GM23338 (cell line): ENCODE data around the gene STK39. TPM values are rescaled to one million over a fixed set of nuclear protein-coding genes. Genes with fewer than 3 reads are reported as not detected.

Experiments
- ATAC-seq: fragments of 200-7000 bp; cut with Tn5 transposase; 3 replicates; pipeline ENCODE4 v1.9.1; 2020
- DNase-seq: peaks from one replicate; pipeline ENCODE4 v3.0.0-alpha.2; 2015; ENCODE audit warnings: low spot score
- H2AFZ ChIP-seq: fragments of 200-600 bp; sonication (generic); 2 replicates; pipeline ENCODE4 v1.8.0; 2016; ENCODE audit warnings: antibody characterized with exemption, mild to moderate bottlenecking, moderate library complexity
- H3F3A ChIP-seq: fragments of 200-600 bp; sonication (generic); replicated peaks from 2 replicates; pipeline ENCODE4 v1.8.0; 2017; ENCODE audit warnings: antibody characterized with exemption, mixed run types, low read depth
- H3K27ac ChIP-seq: fragments of 200-600 bp; sonication (generic); 2 replicates; pipeline ENCODE4 v1.6.1; 2016; ENCODE audit warnings: low read depth
- H3K27me3 ChIP-seq: fragments of 200-600 bp; sonication (generic); 2 replicates; pipeline ENCODE4 v1.8.0; 2016; ENCODE audit warnings: mild to moderate bottlenecking, mixed run types, moderate library complexity; ENCODE audit not compliant: insufficient read depth
- H3K36me3 ChIP-seq: fragments of 200-600 bp; sonication (generic); 2 replicates; pipeline ENCODE4 v1.8.0; 2016; ENCODE audit warnings: mild to moderate bottlenecking; ENCODE audit not compliant: insufficient read depth
- H3K4me1 ChIP-seq: fragments of 200-600 bp; sonication (generic); 2 replicates; pipeline ENCODE4 v1.8.0; 2016; ENCODE audit warnings: mild to moderate bottlenecking, moderate library complexity; ENCODE audit not compliant: insufficient read depth
- H3K4me2 ChIP-seq: fragments of 200-600 bp; sonication (generic); 2 replicates; pipeline ENCODE4 v1.7.1; 2017; ENCODE audit warnings: mixed run types
- H3K4me3 ChIP-seq: fragments of 200-600 bp; sonication (generic); 2 replicates; pipeline ENCODE4 v1.6.1; 2016; ENCODE audit warnings: mixed run types
- H3K79me2 ChIP-seq: fragments of 200-600 bp; sonication (generic); replicated peaks from 2 replicates; pipeline ENCODE4 v1.8.0; 2017; ENCODE audit warnings: mild to moderate bottlenecking; ENCODE audit not compliant: insufficient read depth
- H3K9me2 ChIP-seq: fragments of 200-600 bp; sonication (generic); 2 replicates; pipeline ENCODE4 v1.8.0; 2017; ENCODE audit not compliant: insufficient read depth
- H4K20me1 ChIP-seq: fragments of 200-600 bp; sonication (generic); replicated peaks from 2 replicates; pipeline ENCODE4 v1.8.0; 2017; ENCODE audit warnings: mild to moderate bottlenecking; ENCODE audit not compliant: insufficient read depth
- H3K27ac Mint-ChIP-seq: 2 replicates; pipeline ENCODE4 v1.8.0; 2020; ENCODE audit warnings: inconsistent platforms, mild to moderate bottlenecking, moderate library complexity, mixed read lengths
- H3K27me3 Mint-ChIP-seq: 3 replicates; pipeline ENCODE4 v1.8.0; 2022; ENCODE audit warnings: low read depth, mild to moderate bottlenecking, moderate library complexity, mixed read lengths, inconsistent platforms; ENCODE audit not compliant: insufficient read depth, poor library complexity
- H3K36me3 Mint-ChIP-seq: 3 replicates; pipeline ENCODE4 v1.8.0; 2021; ENCODE audit warnings: low read depth, mild to moderate bottlenecking, inconsistent platforms, moderate library complexity, mixed read lengths
- H3K4me1 Mint-ChIP-seq: 3 replicates; pipeline ENCODE4 v1.8.0; 2020; ENCODE audit warnings: mild to moderate bottlenecking, inconsistent platforms, mixed read lengths
- H3K4me3 Mint-ChIP-seq: 3 replicates; pipeline ENCODE4 v1.8.0; 2021; ENCODE audit warnings: moderate library complexity, mild to moderate bottlenecking, inconsistent platforms, mixed read lengths
- H3K9me3 Mint-ChIP-seq: 3 replicates; pipeline ENCODE4 v1.8.0; 2020; ENCODE audit warnings: moderate library complexity, mild to moderate bottlenecking, inconsistent platforms, mixed read lengths
- CREB1 ChIP-seq: fragments of 250-450 bp; sonication (Bioruptor Pico); IDR thresholded peaks from 2 replicates; pipeline ENCODE4 v1.5.0; 2020; ENCODE audit warnings: low read depth, mild to moderate bottlenecking, moderate library complexity
- EZH2 ChIP-seq: fragments of 200-600 bp; sonication (generic); IDR thresholded peaks from one replicate; pipeline ENCODE4 v1.8.0; 2017; ENCODE audit warnings: antibody characterized with exemption, mild to moderate bottlenecking, low read depth; ENCODE audit not compliant: unreplicated experiment
- EZH2phosphoT487 ChIP-seq: fragments of 200-600 bp; sonication (generic); IDR thresholded peaks from one replicate; pipeline ENCODE4 v1.8.1; 2018; ENCODE audit warnings: antibody characterized with exemption; ENCODE audit not compliant: unreplicated experiment
- JUNB ChIP-seq: IDR thresholded peaks from one replicate; pipeline ENCODE4 v1.6.1; 2016; ENCODE audit warnings: antibody characterized with exemption; ENCODE audit not compliant: unreplicated experiment
- NANOG ChIP-seq: IDR thresholded peaks from 2 replicates; pipeline ENCODE4 v1.6.1; 2016; ENCODE audit warnings: antibody characterized with exemption, borderline replicate concordance
- POLR2AphosphoS5 ChIP-seq: IDR thresholded peaks from 2 replicates; pipeline ENCODE4 v1.6.1; 2016; ENCODE audit warnings: antibody characterized with exemption, low read depth
- STAT1 ChIP-seq: IDR thresholded peaks from one replicate; pipeline ENCODE4 v1.6.1; 2016; ENCODE audit warnings: antibody characterized with exemption; ENCODE audit not compliant: unreplicated experiment
- ZNF331 ChIP-seq: fragments of 250-450 bp; sonication (Bioruptor Pico); IDR thresholded peaks from 2 replicates; pipeline ENCODE4 v1.5.0; 2020; ENCODE audit warnings: low read depth, mild to moderate bottlenecking, moderate library complexity
- polyA plus RNA-seq: library from polyadenylated mRNA; unstranded; fragments of >200 nt; fragmentation: Nextera tagmentation; extraction: Ambion mirVana; gene quantifications from 2 replicates; pipeline ENCODE4 v1.2.1, GENCODE V29; 2016
- total RNA-seq: library from RNA; depleted of rRNA; stranded (reverse); fragments of >200 nt; shearing (Covaris generic); gene quantifications from 2 replicates; pipeline ENCODE4 v1.2.3, GENCODE V29; 2014
- TF ChIP-seq, protein P1 (sequence below): IDR thresholded peaks from one replicate; pipeline ENCODE4 v1.6.1; 2018; ENCODE audit warnings: antibody characterized with exemption; ENCODE audit not compliant: unreplicated experiment
- TF ChIP-seq, protein P2 (sequence below): IDR thresholded peaks from 2 replicates; pipeline ENCODE4 v1.6.1; 2016; ENCODE audit warnings: antibody characterized with exemption

STK39 gene
- total and polyA plus RNA-seq, 2 experiments from 2014 or later, result 9.5 to 16.9 TPM

- Mint-ChIP-seq H3K9me3 (peaks cover 17% of the 10 kb centered on the region), H3K27ac (no peak overlapping the region), H3K4me3 (no peak overlapping the region), H3K27me3 (no peaks in the 10 kb centered on the region), H3K36me3 (peaks cover 11% of the 10 kb centered on the region), H3K4me1 (no peaks in the 10 kb centered on the region)
- ATAC-seq (no peak), DNase-seq (no peak)
- Histone ChIP-seq H3K27me3 (no peaks in the 10 kb centered on the region), H2AFZ (no peak overlapping the region), H3K4me3 (no peak overlapping the region), H3K9me2 (no peaks in the 10 kb centered on the region), H3K36me3 (no peaks in the 10 kb centered on the region), H3K79me2 (no peaks in the 10 kb centered on the region), H3K4me1 (no peaks in the 10 kb centered on the region), H3K4me2 (no peak overlapping the region), H3K27ac (no peak overlapping the region), H4K20me1 (no peaks in the 10 kb centered on the region), H3F3A (no peaks in the 10 kb centered on the region; the same call in 1 of the 2 replicates)
- TF ChIP-seq NANOG (no peak), EZH2phosphoT487 (no peak), EZH2 (no peak)
Measured at GRCh38 chr2:168255103-168255502, 7.7 kb upstream of the STK39 start.

- H3K27ac ChIP-seq, result no peak overlapping the region
- Mint-ChIP-seq H3K36me3 (peaks cover 9% of the 10 kb centered on the region), H3K27ac (no peak overlapping the region), H3K4me1 (no peaks in the 10 kb centered on the region), H3K4me3 (no peak overlapping the region), H3K9me3 (peaks cover 13% of the 10 kb centered on the region), H3K27me3 (no peaks in the 10 kb centered on the region)
- H3K36me3 ChIP-seq, result no peaks in the 10 kb centered on the region
- H2AFZ ChIP-seq, result no peak overlapping the region
- ATAC-seq, result no peak
- no peaks in the 10 kb centered on the region for H3K9me2 ChIP-seq
- no peak for DNase-seq
- H3K4me3 ChIP-seq, result no peak overlapping the region
- H3K79me2 ChIP-seq, result no peaks in the 10 kb centered on the region
- no peaks in the 10 kb centered on the region for H3K27me3 ChIP-seq
- H3K4me1 ChIP-seq, result no peaks in the 10 kb centered on the region
- no peaks in the 10 kb centered on the region for H4K20me1 ChIP-seq
- H3K4me2 ChIP-seq, result no peak overlapping the region
- H3F3A ChIP-seq, result no peaks in the 10 kb centered on the region; the same call in 1 of the 2 replicates
- TF ChIP-seq, protein P1, sequence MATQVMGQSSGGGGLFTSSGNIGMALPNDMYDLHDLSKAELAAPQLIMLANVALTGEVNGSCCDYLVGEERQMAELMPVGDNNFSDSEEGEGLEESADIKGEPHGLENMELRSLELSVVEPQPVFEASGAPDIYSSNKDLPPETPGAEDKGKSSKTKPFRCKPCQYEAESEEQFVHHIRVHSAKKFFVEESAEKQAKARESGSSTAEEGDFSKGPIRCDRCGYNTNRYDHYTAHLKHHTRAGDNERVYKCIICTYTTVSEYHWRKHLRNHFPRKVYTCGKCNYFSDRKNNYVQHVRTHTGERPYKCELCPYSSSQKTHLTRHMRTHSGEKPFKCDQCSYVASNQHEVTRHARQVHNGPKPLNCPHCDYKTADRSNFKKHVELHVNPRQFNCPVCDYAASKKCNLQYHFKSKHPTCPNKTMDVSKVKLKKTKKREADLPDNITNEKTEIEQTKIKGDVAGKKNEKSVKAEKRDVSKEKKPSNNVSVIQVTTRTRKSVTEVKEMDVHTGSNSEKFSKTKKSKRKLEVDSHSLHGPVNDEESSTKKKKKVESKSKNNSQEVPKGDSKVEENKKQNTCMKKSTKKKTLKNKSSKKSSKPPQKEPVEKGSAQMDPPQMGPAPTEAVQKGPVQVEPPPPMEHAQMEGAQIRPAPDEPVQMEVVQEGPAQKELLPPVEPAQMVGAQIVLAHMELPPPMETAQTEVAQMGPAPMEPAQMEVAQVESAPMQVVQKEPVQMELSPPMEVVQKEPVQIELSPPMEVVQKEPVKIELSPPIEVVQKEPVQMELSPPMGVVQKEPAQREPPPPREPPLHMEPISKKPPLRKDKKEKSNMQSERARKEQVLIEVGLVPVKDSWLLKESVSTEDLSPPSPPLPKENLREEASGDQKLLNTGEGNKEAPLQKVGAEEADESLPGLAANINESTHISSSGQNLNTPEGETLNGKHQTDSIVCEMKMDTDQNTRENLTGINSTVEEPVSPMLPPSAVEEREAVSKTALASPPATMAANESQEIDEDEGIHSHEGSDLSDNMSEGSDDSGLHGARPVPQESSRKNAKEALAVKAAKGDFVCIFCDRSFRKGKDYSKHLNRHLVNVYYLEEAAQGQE, result no peak
- TF ChIP-seq ZNF331 (no peak), EZH2 (no peak), POLR2AphosphoS5 (no peak), NANOG (no peak), CREB1 (CRISPR knock-in tag) (no peak), EZH2phosphoT487 (no peak), JUNB (no peak), STAT1 (no peak)
- TF ChIP-seq, protein P2, sequence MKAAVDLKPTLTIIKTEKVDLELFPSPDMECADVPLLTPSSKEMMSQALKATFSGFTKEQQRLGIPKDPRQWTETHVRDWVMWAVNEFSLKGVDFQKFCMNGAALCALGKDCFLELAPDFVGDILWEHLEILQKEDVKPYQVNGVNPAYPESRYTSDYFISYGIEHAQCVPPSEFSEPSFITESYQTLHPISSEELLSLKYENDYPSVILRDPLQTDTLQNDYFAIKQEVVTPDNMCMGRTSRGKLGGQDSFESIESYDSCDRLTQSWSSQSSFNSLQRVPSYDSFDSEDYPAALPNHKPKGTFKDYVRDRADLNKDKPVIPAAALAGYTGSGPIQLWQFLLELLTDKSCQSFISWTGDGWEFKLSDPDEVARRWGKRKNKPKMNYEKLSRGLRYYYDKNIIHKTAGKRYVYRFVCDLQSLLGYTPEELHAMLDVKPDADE, result no peak
Measured at GRCh38 chr2:168254158-168254935, 7.0 kb upstream of the STK39 start.
